ENCODE data around the gene KCNS3.
"Not testable (repeated sequence)": the region's sequence is repeated elsewhere in the genome, so short reads cannot be mapped to it uniquely, and the experiment has no call there.

KCNS3 gene

DNA sequence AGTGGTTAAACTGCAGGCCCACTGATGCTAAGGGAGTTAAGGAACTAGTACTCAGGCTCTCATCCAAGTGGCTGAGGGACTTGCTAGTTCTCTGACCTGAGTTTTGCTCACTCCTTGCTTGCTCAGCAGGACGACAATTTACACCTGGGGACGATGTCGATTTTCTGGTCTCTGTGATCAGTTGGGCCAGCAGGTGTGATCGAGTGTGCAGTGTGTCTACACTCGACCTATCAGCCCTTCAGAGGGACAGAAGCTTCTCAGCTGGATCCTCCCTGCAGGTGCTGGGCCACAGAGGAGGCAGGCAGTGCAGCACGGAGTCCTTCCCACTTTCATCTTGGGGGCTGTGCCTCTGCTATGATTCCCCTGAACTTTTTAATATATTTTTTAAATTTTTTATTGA is 71.5 kb downstream of the KCNS3 start:
- DNase-seq: no peak

DNA sequence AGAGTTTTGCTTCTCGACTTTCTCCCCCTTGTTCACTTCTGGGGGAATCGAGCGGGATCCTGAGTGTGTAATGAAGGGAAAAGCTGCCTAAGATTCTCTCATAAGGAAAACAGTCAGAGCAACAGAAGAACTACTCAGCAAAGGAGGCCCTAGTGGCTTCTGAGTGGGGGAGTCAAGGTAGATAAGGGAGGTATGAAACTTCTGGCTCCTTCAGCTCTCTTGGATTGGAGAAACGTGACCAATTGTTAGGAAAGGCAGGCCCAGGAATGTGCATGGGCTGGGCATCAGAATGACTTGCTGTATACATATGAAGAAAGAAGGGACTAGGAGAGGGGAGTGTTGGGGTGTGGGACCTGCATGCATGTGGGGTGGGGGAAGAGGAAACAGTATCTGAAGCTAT is 73.1 kb downstream of the KCNS3 start:
- DNase-seq: no peak

DNA sequence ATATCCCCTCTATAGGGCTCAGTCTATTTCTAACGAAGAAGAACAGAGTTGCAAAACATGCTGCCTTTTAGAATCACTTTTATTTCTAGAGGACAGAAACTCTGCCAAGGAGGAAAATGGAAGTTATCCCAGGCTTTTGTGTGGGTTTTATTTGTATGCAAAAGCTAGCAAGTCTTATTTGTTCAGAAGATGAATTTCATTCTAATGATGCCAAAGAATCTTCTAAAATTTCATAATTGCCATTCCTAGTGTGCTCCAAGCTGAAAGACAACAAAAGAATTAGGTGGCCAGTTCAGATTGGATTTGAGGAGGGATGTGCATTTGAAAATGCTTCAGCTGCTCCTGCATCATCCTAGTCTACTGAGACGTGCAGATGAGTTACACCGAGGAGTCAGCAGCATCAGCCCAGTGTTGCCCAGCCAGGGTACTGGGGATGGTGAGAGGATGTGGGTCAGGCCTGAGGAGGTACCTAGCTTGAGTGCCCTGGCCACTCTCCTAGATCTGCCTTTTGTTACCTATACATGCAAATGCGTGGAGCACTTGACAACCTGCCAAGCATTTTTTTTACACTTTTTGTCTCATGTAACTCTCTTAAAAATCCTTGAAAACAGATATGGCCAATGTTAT is 80.1 kb downstream of the KCNS3 start:
- no peak for DNase-seq

DNA sequence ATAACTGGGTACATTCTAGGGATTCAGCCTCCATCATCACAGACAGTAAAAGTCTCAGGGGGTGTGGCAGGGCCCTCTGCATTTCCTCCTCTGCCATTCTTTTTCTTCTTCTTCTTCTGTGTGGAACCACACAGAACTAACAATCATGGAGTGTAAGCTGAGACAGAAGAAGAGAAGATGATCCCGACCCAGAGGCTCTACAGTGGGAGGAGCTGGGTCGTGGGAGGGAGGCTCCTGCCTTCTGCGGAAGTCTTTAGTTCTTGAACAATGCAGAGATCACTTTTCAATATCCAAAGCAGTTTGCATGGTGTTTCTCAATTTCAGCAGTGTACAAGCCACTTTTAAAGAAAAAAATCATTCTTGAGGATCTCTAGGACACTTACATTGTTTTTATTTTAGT is 80.9 kb downstream of the KCNS3 start:
- DNase-seq: no peak

DNA sequence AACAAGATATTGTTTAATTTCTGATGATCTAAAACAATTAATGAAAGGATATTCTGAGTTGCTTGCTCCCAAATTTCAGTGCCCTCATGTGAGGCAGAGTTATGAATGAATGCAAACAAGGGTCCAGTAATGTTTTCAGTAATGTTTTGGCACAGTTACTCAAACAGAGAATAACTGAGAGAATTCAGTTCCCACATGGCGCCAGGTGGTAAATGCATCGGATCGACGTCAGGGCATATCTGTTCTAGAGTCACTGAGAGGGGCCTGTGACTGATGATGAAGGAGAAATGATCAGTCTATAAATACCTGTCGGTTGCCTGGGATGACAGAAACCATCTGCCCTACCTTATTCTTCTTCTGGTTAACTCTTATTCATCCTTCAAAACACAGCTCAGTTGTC is 81.4 kb downstream of the KCNS3 start:
- DNase-seq: no peak

DNA sequence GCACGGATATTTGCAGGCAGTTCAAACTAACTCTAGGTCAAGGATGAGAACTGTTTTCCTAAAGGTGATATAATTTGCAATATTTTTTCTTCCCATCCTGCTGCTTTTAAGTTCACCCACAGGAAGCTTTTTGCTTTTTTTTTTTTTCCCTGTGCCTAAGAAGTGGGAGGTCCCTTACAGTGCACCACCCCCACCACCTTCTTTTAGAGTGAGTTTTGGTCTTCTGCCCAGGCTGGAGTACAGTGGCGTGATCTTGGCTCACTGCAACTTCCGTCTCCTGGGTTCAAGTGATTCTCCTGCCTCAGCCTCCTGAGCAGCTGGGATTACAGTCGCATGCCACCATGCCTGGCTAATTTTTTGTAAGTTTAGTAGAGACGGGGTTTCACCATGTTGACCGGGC is 82.5 kb downstream of the KCNS3 start:
- no peak for DNase-seq

DNA sequence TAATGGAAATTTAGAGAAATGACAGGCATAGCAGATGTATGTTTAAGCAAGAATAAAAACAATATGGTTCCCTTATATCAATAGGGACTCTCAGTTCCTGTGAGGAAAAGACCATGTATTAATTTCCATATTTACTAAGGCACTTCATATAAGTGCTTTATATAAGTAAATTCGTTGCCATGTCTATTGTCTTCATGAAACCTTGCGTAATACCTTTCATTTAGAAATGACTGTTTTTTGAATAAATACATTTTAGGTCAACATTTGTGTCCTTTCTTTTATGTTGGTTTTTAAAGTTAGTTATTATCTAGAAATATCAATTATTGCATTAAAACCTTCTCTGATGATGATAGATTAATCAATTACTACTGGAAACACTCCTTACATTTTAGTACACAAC is 83.3 kb downstream of the KCNS3 start:
- no peak for DNase-seq

DNA sequence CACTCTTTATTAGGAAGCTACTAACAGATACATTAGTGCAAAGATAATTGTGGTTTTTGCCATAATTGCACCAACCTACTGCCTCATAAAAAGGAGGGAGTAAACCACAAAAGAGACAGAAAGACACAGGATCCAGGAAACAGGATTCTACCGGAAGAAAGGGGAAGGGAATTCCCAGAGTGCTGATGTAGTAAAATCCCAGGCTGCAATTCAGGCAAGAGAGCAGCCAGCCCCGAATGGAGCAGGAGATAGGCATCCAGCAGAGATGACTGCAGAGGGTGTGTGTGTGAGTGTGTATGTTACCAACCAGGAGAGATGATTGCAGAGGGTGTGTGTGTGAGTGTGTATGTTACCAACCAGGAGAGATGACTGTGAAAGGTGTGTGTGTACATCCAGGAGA is 84.4 kb downstream of the KCNS3 start:
- no peak for DNase-seq

DNA sequence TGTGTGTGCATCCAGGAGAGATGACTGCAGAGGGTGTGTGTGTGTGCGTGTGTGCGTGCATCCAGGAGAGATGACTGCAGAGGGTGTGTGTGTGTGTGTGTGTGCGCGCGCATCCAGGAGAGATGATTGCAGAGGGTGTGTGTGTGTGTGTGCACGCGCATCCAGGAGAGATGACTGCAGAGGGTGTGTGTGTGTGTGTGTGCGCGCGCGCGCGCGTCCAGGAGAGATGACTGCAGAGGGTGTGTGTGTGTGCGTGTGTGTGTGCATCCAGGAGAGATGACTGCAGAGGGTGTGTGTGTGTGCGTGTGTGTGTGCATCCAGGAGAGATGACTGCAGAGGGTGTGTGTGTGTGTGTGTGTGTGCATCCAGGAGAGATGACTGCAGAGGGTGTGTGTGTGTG is 85.1 kb downstream of the KCNS3 start:
- DNase-seq: not testable (repeated sequence)

DNA sequence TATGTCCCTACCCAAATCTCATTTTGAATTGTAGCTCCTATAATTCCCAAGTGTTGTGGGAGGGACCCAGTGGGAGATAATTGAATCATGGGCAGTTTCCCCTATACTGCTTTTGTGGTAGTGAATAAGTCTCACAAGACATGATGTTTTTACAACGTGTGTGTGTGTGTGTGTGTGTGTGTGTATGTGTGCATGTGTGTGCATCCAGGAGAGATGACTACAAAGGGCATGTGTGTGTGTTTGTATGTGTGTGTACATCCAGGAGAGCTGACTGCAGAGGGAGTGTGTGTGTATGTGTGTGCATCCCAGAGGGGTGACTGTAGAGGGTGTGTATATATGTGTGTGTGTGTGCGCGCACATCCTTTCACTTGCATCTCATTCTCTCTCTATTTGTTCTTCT is 86.7 kb downstream of the KCNS3 start:
- no peak for DNase-seq

DNA sequence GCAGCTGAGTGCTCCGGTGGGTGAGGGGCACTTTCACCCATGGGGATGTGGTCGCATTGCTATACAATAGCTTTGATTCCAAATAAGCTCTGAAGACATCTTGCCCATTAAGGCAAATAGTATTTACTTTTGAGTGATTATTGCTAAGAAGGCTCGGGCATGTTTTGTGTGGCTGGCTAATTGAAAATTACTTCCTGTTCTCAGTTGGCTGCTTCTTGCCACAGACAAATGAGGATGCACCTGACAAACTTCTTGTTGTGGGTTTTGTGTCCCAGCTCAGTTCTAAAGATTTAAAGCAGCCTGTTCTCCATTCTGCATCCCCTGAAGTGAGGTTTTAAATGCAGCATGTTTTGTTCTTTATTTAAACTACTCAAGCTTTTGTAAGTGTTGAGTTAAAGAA is 88.3 kb downstream of the KCNS3 start:
- no peak for DNase-seq

DNA sequence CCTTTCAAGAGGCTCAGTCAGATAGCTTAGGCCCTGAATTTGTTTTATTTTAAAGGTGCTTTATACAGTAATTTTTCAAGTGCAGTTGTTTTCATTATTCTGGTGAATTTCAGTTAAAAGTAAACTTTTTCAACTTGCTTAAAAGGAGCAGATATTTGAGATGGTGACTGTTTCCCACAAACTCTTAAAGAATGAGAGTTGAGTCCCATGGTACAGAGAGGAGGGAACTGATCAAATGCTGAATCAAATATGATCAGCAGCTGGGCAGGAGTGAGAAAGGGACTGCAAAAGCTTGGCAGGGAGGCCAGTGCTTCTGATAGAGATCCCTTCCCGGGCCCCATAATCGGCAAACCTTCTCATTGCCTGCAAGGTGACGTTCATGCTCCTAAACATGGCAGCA is 91.2 kb downstream of the KCNS3 start:
- no peak for DNase-seq

DNA sequence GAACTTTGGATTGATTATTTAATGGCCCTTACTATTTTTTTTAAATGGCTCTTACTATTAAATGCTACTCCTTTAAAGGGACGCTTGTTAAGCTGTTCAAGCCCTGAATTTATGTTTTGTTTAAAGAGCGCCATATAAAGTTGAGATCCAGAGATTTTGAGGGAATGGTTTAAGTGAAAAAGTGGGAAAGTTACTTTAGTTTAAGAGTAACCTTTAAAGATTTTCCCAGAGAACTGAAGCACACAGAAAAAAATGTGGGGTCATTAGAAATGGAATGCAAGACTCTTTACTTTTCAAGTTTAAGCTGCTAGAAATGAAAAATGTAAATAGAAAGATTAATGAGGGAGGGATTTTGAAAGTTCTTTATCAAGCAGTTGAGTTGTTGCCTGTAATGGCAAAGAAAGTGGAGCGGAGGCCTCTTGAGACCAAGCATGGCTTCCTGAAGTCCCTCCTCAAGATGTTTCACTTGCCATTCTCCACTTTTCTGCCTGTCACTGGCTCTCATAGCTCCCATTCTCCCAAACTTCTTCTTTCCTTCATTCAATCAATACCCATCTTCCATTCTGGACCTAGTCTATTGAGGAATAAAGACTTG is 93.2 kb downstream of the KCNS3 start:
- no peak for DNase-seq

DNA sequence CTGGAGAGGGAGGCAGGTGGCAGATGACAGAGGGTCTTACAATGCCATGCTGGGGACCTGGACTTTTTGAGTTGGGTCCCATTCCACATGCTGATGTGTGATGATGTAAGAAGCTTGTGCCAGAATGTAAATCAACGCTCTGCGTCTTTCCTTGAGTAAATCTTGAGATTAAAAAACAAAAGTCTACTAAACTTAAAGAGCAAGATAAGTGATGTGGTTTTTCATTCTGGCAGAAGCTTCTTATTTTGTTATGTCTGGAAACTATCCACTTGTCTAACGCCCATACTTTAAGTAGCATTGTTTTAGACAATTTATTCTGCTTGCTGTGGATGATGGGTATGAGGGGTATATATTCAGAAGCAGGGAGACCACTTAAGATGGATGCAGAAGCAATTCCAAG is 94.5 kb downstream of the KCNS3 start:
- no peak for DNase-seq

DNA sequence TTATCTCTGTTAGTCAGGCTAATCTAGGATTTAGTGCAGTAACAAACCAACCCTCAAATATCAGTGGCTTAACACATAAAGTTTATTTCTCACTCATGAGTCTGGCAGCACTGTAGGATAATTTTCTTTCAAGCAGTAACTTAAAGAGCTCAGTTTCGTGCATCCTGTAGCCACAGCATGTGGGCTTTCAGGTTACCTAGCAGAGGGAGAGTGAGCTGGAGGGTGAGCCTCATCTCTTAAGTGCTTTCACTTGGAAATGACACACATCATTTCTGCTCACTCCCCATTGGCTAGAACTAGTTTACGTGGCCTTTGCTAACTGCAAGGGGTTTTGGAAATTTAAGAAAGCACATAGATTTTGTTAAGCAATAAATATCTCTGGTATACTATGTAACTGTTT is 96.9 kb downstream of the KCNS3 start:
- no peak for DNase-seq

DNA sequence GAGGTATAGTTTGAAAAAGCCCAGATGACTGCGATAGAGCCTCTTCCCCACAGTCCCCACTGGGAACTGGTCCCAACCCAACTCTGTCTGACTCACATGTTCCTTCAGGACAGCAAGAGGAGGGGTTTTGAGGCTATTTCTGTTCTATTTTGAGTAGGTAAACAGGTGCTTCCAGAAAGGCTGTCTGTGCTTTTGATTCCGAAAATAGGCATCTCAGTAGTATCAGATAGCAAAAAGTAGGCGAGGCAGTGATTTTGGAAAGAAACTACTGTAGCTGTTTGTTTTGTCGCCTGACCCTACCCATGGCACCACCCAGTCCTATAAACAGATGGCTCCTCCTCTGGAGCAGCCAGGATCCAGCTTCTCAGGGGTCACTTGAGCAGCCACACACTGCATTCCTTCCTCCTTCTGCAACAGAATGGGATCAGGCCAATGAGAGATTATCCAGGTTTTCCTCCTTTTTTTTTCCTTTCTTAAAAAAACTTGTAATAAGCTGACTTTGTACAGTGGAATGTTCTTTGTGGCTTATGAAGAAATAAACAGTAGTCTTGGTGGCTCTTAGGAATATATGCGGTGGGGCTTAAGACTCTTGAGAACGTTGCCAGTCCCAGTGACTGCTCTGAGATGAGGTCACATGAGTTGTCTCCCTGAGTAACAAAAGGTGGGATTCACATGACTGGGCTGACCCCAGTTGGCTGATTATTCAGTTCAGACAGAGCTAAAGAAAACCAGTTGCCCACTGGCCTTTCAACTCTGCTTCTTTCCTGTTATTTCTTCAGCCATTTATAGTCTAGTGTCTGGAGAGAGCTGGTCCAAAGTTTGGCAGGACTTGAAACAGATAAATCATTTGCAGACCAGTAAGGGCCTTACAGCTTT is 98.6 kb downstream of the KCNS3 start:
- no peak for DNase-seq

DNA sequence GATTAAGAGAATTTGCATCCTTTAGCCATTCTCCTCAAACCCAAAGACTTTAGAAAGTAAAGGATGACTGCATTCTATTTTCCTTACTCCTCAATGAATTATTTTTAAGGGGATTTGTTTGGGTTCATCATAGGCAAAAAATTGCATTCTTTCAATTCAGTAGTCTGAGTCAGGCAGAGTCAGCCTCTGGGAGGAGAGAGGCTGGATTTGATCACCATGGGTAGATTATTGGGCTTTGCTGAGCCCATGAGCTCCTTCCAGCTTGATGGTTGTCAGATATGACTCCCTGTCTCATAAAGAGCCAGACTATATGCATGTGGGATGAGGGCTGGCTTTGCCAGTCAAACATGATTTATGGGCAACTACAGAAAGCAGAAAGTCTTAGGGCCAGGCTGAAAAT is 101.2 kb downstream of the KCNS3 start:
- no peak for DNase-seq

DNA sequence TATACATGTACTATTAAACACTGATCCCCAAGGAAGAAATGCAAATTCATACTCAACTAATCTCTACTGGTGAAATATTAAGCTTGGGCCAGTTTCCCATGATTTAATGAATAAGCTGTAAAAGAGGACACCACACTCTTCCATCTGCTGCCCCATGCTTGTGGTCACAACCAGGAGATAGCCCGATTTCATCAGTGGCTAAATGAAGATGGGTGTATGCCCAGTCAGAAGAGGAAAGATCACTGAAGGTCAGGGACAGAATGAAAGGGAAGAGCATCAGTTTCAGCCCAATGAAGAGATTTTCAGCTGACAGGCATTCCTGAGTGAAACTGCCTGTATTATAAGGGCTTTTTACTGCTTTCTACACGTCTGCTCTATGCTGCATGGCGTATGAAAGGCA is 103.5 kb downstream of the KCNS3 start:
- no peak for DNase-seq
